H1 (cell line): ENCODE data around the gene NKX6-1. TPM values are rescaled to one million over a fixed set of nuclear protein-coding genes. Genes with fewer than 3 reads are reported as not detected.
A peak's percentile ranks its signal among the peaks of the same experiment; 100 is the strongest.

Experiments
- CTCF ChIA-PET: fragments of 300-600 bp; sonication (Branson Sonifier 250); formaldehyde crosslinking; loops from one replicate; lab custom pipeline; 2021; ENCODE audit not compliant: partially characterized antibody; lab: Charles Lee
- POLR2A ChIA-PET: fragments of 300-600 bp; sonication (Branson Sonifier 250); formaldehyde crosslinking; loops from one replicate; lab custom pipeline; 2021; ENCODE audit warnings: inconsistent platforms; ENCODE audit not compliant: partially characterized antibody; lab: Charles Lee
- DNase-seq, 2 experiments: peaks; one replicate each; pipeline versions ENCODE4 v3.0.0 to v3.0.0-alpha.2; 2010 to 2022; ENCODE audit warnings: low spot score in 2 of 2, low read depth in 1 of 2, mixed read lengths in 1 of 2
- FAIRE-seq: peaks from 2 replicates; lab custom pipeline; 2011; peaks lifted over from hg19 to GRCh38; lab: Jason Lieb, UNC
- H2AFZ ChIP-seq: 2 replicates; pipeline ENCODE4 v1.8.1; 2012; ENCODE audit warnings: low read length, inconsistent platforms
- H2AK5ac ChIP-seq: 2 replicates; pipeline ENCODE4 v1.6.1; 2013; ENCODE audit warnings: low read depth, low read length
- H2BK120ac ChIP-seq: replicated peaks from 2 replicates; pipeline ENCODE3; 2013; ENCODE audit warnings: low read depth, low read length, inconsistent platforms
- H2BK12ac ChIP-seq: 2 replicates; pipeline ENCODE4 v1.6.1; 2013; ENCODE audit warnings: low read depth, low read length
- H2BK15ac ChIP-seq: 2 replicates; pipeline ENCODE4 v1.6.1; 2013; ENCODE audit warnings: low read length
- H2BK20ac ChIP-seq: 2 replicates; pipeline ENCODE4 v1.6.1; 2013; ENCODE audit warnings: low read length
- H2BK5ac ChIP-seq: 2 replicates; pipeline ENCODE4 v1.6.1; 2013; ENCODE audit warnings: low read depth, low read length
- H3K14ac ChIP-seq: 2 replicates; pipeline ENCODE4 v1.6.1; 2013; ENCODE audit warnings: inconsistent platforms; ENCODE audit not compliant: insufficient read length
- H3K18ac ChIP-seq: 2 replicates; pipeline ENCODE4 v1.6.1; 2013; ENCODE audit warnings: low read length; ENCODE audit errors: extremely low read depth
- H3K23ac ChIP-seq: 2 replicates; pipeline ENCODE4 v1.6.1; 2013; ENCODE audit warnings: inconsistent platforms; ENCODE audit not compliant: insufficient read length
- H3K23me2 ChIP-seq: 2 replicates; pipeline ENCODE4 v1.6.1; 2013; ENCODE audit warnings: low read depth, low read length
- H3K27ac ChIP-seq: 2 replicates; pipeline ENCODE4 v1.6.1; 2011; ENCODE audit warnings: low read depth, low read length, inconsistent platforms
- H3K27me3 ChIP-seq, 4 experiments: replicated peaks in 1 of 4; 1 replicate in 1 of 4; 2 replicates in 3 of 4; pipeline versions ENCODE4 v1.6.1 to v1.8.1; 2011 to 2013; ENCODE audit warnings: low read length in 3 of 4, mild to moderate bottlenecking in 3 of 4, inconsistent platforms in 2 of 4, mixed read lengths in 2 of 4, moderate library complexity in 1 of 4; ENCODE audit not compliant: control insufficient read depth in 3 of 4, insufficient read depth in 3 of 4; ENCODE audit errors: extremely low read depth in 1 of 4
- H3K36me3 ChIP-seq, 4 experiments: 2 replicates each; pipeline versions ENCODE4 v1.6.1 to v1.8.1; 2011 to 2013; ENCODE audit warnings: mild to moderate bottlenecking in 4 of 4, low read length in 3 of 4, moderate library complexity in 2 of 4, control low read depth in 1 of 4, inconsistent platforms in 1 of 4; ENCODE audit not compliant: insufficient read depth in 4 of 4, control insufficient read depth in 2 of 4
- H3K4ac ChIP-seq: replicated peaks from 2 replicates; pipeline ENCODE3; 2013; ENCODE audit warnings: low read length, low read depth, mixed read lengths, inconsistent platforms; ENCODE audit not compliant: insufficient read length
- H3K4me1 ChIP-seq, 4 experiments: replicated peaks in 1 of 4; 1 replicate in 1 of 4; 2 replicates in 3 of 4; pipeline versions ENCODE4 v1.6.1 to v1.8.1; 2011 to 2013; ENCODE audit warnings: low read length in 3 of 4, inconsistent platforms in 2 of 4, mixed read lengths in 1 of 4; ENCODE audit not compliant: insufficient read depth in 4 of 4, control insufficient read depth in 3 of 4
- H3K4me2 ChIP-seq, 2 experiments: 2 replicates each; pipeline versions ENCODE4 v1.6.1 to v1.8.1; 2011 to 2013; ENCODE audit warnings: low read depth in 2 of 2, low read length in 2 of 2, control low read depth in 1 of 2, inconsistent platforms in 1 of 2, mild to moderate bottlenecking in 1 of 2; ENCODE audit not compliant: insufficient read depth in 1 of 2
- H3K4me3 ChIP-seq, 4 experiments: fragments of 200-600, 300-600 bp in 1 of 4; sonication (generic), shearing (Covaris generic), sonication (Bioruptor Twin) in 1 of 4; 2 replicates each; pipeline versions ENCODE4 v1.5.1 to v1.8.1; 2011 to 2016; ENCODE audit warnings: low read length in 4 of 4, low read depth in 3 of 4, control low read depth in 2 of 4, inconsistent platforms in 2 of 4, mild to moderate bottlenecking in 2 of 4, mixed read lengths in 1 of 4, moderate library complexity in 1 of 4; ENCODE audit not compliant: insufficient read depth in 2 of 4; ENCODE audit errors: extremely low read depth in 1 of 4
- H3K56ac ChIP-seq: replicated peaks from 2 replicates; pipeline ENCODE3; 2013; ENCODE audit warnings: low read depth, mild to moderate bottlenecking, mixed read lengths, low read length, inconsistent platforms; ENCODE audit not compliant: insufficient read length
- H3K79me1 ChIP-seq: 2 replicates; pipeline ENCODE4 v1.6.1; 2013; ENCODE audit warnings: low read depth, low read length, control low read depth
- H3K79me2 ChIP-seq, 2 experiments: 2 replicates each; pipeline versions ENCODE4 v1.6.1 to v1.8.1; 2012 to 2013; ENCODE audit warnings: low read length in 2 of 2, mild to moderate bottlenecking in 2 of 2, inconsistent platforms in 1 of 2; ENCODE audit not compliant: insufficient read depth in 2 of 2, control insufficient read depth in 1 of 2
- H3K9ac ChIP-seq, 4 experiments: replicated peaks in 1 of 4; 1 replicate in 1 of 4; 2 replicates in 3 of 4; pipeline versions ENCODE4 v1.6.1 to v1.8.1; 2011 to 2013; ENCODE audit warnings: low read depth in 3 of 4, low read length in 3 of 4, control low read depth in 2 of 4, mild to moderate bottlenecking in 2 of 4, moderate library complexity in 2 of 4, inconsistent platforms in 1 of 4; ENCODE audit errors: extremely low read depth in 1 of 4
- H3K9me3 ChIP-seq, 2 experiments: 2 replicates each; pipeline versions ENCODE4 v1.6.1 to v1.8.1; 2012 to 2013; ENCODE audit warnings: mild to moderate bottlenecking in 2 of 2, moderate library complexity in 2 of 2, control low read depth in 1 of 2, inconsistent platforms in 1 of 2, low read depth in 1 of 2, low read length in 1 of 2, mixed read lengths in 1 of 2; ENCODE audit not compliant: insufficient read depth in 2 of 2
- H4K20me1 ChIP-seq, 2 experiments: replicated peaks in 1 of 2; 2 replicates each; pipeline versions ENCODE3 to v1.8.1; 2011 to 2013; ENCODE audit warnings: inconsistent platforms in 2 of 2, low read length in 2 of 2, mild to moderate bottlenecking in 1 of 2; ENCODE audit not compliant: insufficient read depth in 2 of 2, control insufficient read depth in 1 of 2
- H4K5ac ChIP-seq: 2 replicates; pipeline ENCODE4 v1.6.1; 2013; ENCODE audit warnings: low read length, low read depth, mixed read lengths, inconsistent platforms; ENCODE audit not compliant: insufficient read length
- H4K8ac ChIP-seq: 2 replicates; pipeline ENCODE4 v1.8.0; 2013; ENCODE audit warnings: mild to moderate bottlenecking, moderate library complexity, low read length, inconsistent platforms; ENCODE audit not compliant: insufficient read depth; ENCODE audit errors: extremely low read depth
- H4K91ac ChIP-seq: replicated peaks from 2 replicates; pipeline ENCODE3; 2013; ENCODE audit warnings: low read length, mixed read lengths, inconsistent platforms; ENCODE audit not compliant: insufficient read length
- BRCA1 ChIP-seq: IDR thresholded peaks from 2 replicates; pipeline ENCODE4 v1.6.1; 2012; ENCODE audit warnings: low read depth, low read length, improper control_type of control experiment
- CBX8 ChIP-seq: fragments of 300-800, 300-1000 bp; sonication (generic); IDR thresholded peaks from 2 replicates; pipeline ENCODE4 v1.7.1; 2016; ENCODE audit warnings: low read depth, low read length, borderline replicate concordance
- EZH2 ChIP-seq: fragments of 200-600 bp; sonication (generic); IDR thresholded peaks from 2 replicates; pipeline ENCODE4 v1.7.1; 2012; ENCODE audit warnings: low read depth, mild to moderate bottlenecking, moderate library complexity, low read length, inconsistent platforms; ENCODE audit not compliant: severe bottlenecking
- KDM4A ChIP-seq: IDR thresholded peaks from one replicate; pipeline ENCODE4 v1.7.1; 2012; ENCODE audit warnings: low read depth, mild to moderate bottlenecking, moderate library complexity, low read length, inconsistent platforms; ENCODE audit not compliant: severe bottlenecking
- MAFK ChIP-seq: IDR thresholded peaks from 2 replicates; pipeline ENCODE4 v1.6.1; 2012; ENCODE audit warnings: low read depth, mild to moderate bottlenecking, improper control_type of control experiment, low read length
- SIN3A ChIP-seq, 2 experiments: IDR thresholded peaks in 1 of 2; conservative IDR thresholded peaks in 1 of 2; 2 replicates each; pipeline ENCODE4 v1.6.1; 2011 to 2012; ENCODE audit warnings: low read length in 2 of 2, improper control_type of control experiment in 1 of 2, low read depth in 1 of 2, mild to moderate bottlenecking in 1 of 2
- SUZ12 ChIP-seq: fragments of 200-600 bp; sonication (generic); IDR thresholded peaks from 2 replicates; pipeline ENCODE4 v1.6.1; 2012; ENCODE audit warnings: mild to moderate bottlenecking, inconsistent platforms, low read length, moderate library complexity, mixed read lengths
- TAF7 ChIP-seq: optimal IDR thresholded peaks from 2 replicates; pipeline ENCODE3; 2011; ENCODE audit warnings: low read depth, mild to moderate bottlenecking, inconsistent platforms, low read length, moderate library complexity, borderline replicate concordance
- WGBS, 2 experiments: shearing (Covaris generic) in 1 of 2; methylation state at CpG; one replicate each; pipeline versions ENCODE4 v1.1.6 to v1.1.7; 2013 to 2015; ENCODE audit warnings: low lambda C conversion rate in 2 of 2, mixed read lengths in 2 of 2, inconsistent platforms in 1 of 2, low coverage in 1 of 2, missing lambda C conversion rate in 1 of 2; ENCODE audit not compliant: insufficient replicate concordance in 2 of 2, insufficient coverage in 1 of 2, insufficient read length in 1 of 2; ENCODE audit errors: extremely low coverage in 1 of 2, missing lambda C conversion rate in 1 of 2; 5-methylcytosine and 5-hydroxymethylcytosine counted together
- polyA plus RNA-seq, 7 experiments: library from polyadenylated mRNA; depleted of rRNA in 3 of 7; stranded (reverse) in 5 of 7; unstranded in 2 of 7; fragments of >200 nt in 5 of 7; fragments of 200-250 nt in 2 of 7; gene quantifications; 1 replicate in 5 of 7; 2 replicates in 1 of 7; 4 replicates in 1 of 7; pipeline versions ENCODE4 v1.2.1 to v1.2.3, GENCODE V29; 2011 to 2013; ENCODE audit warnings: missing spikeins in 2 of 7, mixed read lengths in 2 of 7
- total RNA-seq: library from RNA; stranded (reverse); fragmentation: NEBNext Ultra II Directional; extraction: Animal tissue kit (Norgen Biotek cat#: 25700); gene quantifications from 2 replicates; pipeline ENCODE4 v1.2.1, GENCODE V29; 2021
- TF ChIP-seq, protein P1 (sequence below): IDR thresholded peaks from 2 replicates; pipeline ENCODE4 v1.6.1; 2012; ENCODE audit warnings: inconsistent platforms
- TF ChIP-seq, protein P2 (sequence below): IDR thresholded peaks from 2 replicates; pipeline ENCODE4 v1.6.1; 2012; ENCODE audit warnings: inconsistent platforms

NKX6-1 gene
- total and polyA plus RNA-seq, 2 of the 8 experiments (the other 6 are each of a cell fraction or from before 2014, with no cell fraction given) = 0.03 to 0.45 TPM

- Histone ChIP-seq H3K56ac (no peak overlapping the region), H3K4me1 (peaks cover 8 to 50% (median 30%) of the 10 kb centered on the region in 4 experiments), H2AK5ac (no peak overlapping the region), H3K27me3 (peaks cover 83 to 97% (median 91%) of the 10 kb centered on the region in 4 experiments), H2BK20ac (no peak overlapping the region), H2BK15ac (no peak overlapping the region), H4K20me1 (peaks cover 11 to 22% of the 10 kb centered on the region in 2 experiments), H3K4me3 (peak overlapping the region; percentile 19 to 65 (median 45)), H3K9me3 (no peaks in the 10 kb centered on the region), H2BK12ac (0 out of 2 replicates have a peak overlapping the region, but pooled peaks have one; percentile 50), H2BK5ac (no peak overlapping the region), H3K4me2 (peak overlapping the region; percentile 81 to 87), H3K23me2 (peaks cover 32% of the 10 kb centered on the region; the same call in 1 of the 2 replicates), H3K36me3 (peaks cover 0 to 11% (median 0%) of the 10 kb centered on the region in 4 experiments; a peak in 1 of 8 replicates), H4K5ac (no peak overlapping the region), H3K9ac (no peak overlapping the region), H3K23ac (no peak overlapping the region), H2AFZ (no peak overlapping the region), H4K91ac (no peak overlapping the region), H3K4ac (no peak overlapping the region), H3K27ac (no peak overlapping the region), H3K18ac (no peak overlapping the region), H3K79me1 (no peaks in the 10 kb centered on the region), H3K14ac (no peak overlapping the region), H3K79me2 (no peaks in the 10 kb centered on the region), H2BK120ac (no peak overlapping the region), H4K8ac (peak overlapping the region; percentile 36; the same call in 1 of the 2 replicates)
- CTCF ChIA-PET = interaction anchor here (5.0 kb wide), 1 partner anchor 16 kb away, joined by 69 read pairs; no protein-coding TSS in a partner anchor
- DNase-seq (no peak), FAIRE-seq (no peak)
- WGBS, 2 experiments = 2% methylated on average over 63 of the region's 63 CpGs; no CpG with 5 or more reads in 1 of the 2 experiments
- POLR2A ChIA-PET = no interaction called here
- peak; percentile 11 for TF ChIP-seq KDM4A
- no peak for TF ChIP-seq MAFK
- TF ChIP-seq, protein P1, sequence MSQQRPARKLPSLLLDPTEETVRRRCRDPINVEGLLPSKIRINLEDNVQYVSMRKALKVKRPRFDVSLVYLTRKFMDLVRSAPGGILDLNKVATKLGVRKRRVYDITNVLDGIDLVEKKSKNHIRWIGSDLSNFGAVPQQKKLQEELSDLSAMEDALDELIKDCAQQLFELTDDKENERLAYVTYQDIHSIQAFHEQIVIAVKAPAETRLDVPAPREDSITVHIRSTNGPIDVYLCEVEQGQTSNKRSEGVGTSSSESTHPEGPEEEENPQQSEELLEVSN = peak; percentile 40; the same call in 1 of the 2 replicates
- TF ChIP-seq CBX8 = peak; percentile 76; the same call in 1 of the 2 replicates
- TF ChIP-seq BRCA1 = no peak
- 0 out of 4 replicates have a peak, but pooled peaks of 1 of the 2 experiments have one; percentile 30 for TF ChIP-seq SIN3A (conservative IDR thresholded peaks at IDR 0.05 in 1 of 2, IDR thresholded peaks at IDR 0.05 in 1 of 2; ENCODE audit: low read depth in 1 of 2, low read length in 2 of 2)
- TF ChIP-seq, protein P2, sequence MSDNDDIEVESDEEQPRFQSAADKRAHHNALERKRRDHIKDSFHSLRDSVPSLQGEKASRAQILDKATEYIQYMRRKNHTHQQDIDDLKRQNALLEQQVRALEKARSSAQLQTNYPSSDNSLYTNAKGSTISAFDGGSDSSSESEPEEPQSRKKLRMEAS = 0 out of 2 replicates have a peak, but pooled peaks have one; percentile 19
- no peak for TF ChIP-seq TAF7
- peak; percentile 87 for TF ChIP-seq SUZ12
- peak; percentile 46 for TF ChIP-seq EZH2
Observed at GRCh38 chr4:84498203-84498934, 723 bp downstream of the NKX6-1 start.
